ENCODE measurements around the gene ADAM17. TPM values are rescaled to one million over a fixed set of nuclear protein-coding genes. Genes with fewer than 3 reads are reported as not detected.

The ADAM17 gene
- total and polyA plus RNA-seq, 9 donors, result 20.0 to 31.4 (median 25.4) TPM

- no peak for DNase-seq
- Histone ChIP-seq H3K36me3 (ENCODE audit: control insufficient read depth, insufficient read depth, low read length) (peaks cover 47% of the 10 kb centered on the region), H3K4me3 (ENCODE audit: low read length) (no peak overlapping the region), H3K4me1 (ENCODE audit: control insufficient read depth, insufficient read depth, low read length) (peaks cover 18% of the 10 kb centered on the region), H3K9me3 (replicated peaks; ENCODE audit: control insufficient read depth, low read depth, low read length) (no peaks in the 10 kb centered on the region), H3K27me3 (ENCODE audit: control insufficient read depth, insufficient read depth, low read length) (no peaks in the 10 kb centered on the region), H3K27ac (ENCODE audit: low read length) (no peak overlapping the region)
- 88% methylated on average over 2 of the region's 7 CpGs for WGBS (ENCODE audit: insufficient coverage)
Observed at GRCh38 chr2:9477914-9478313, 77.7 kb downstream of the ADAM17 start.

GRCh38 chr2:9474361-9475057 lies 81.1 kb downstream of the ADAM17 start, which contains the start of gene IAH1:
TSS of gene IAH1 (plus strand) at chr2:9474551. CDS start at chr2:9474567, 16 bp downstream.
- Histone ChIP-seq H3K27ac (ENCODE audit: low read length) (peak within 1 kb of the TSS; percentile 75), H3K27me3 (ENCODE audit: control insufficient read depth, insufficient read depth, low read length) (no peaks in the 10 kb centered on the region), H3K4me1 (ENCODE audit: control insufficient read depth, insufficient read depth, low read length) (peaks cover 18% of the 10 kb centered on the region), H3K36me3 (ENCODE audit: control insufficient read depth, insufficient read depth, low read length) (peaks cover 36% of the 10 kb centered on the region), H3K9me3 (replicated peaks; ENCODE audit: control insufficient read depth, low read depth, low read length) (no peaks in the 10 kb centered on the region), H3K4me3 (ENCODE audit: low read length) (peak within 1 kb of the TSS; percentile 90)
- WGBS (ENCODE audit: insufficient coverage), result under 1% methylated on average over 91 of the region's 91 CpGs
- DNase-seq, result peak; percentile 67

- Histone ChIP-seq H3K27ac (ENCODE audit: low read length) (peak overlapping the region; percentile 67), H3K9me3 (replicated peaks; ENCODE audit: control insufficient read depth, low read depth, low read length) (no peaks in the 10 kb centered on the region), H3K4me3 (ENCODE audit: low read length) (peak overlapping the region; percentile 90), H3K4me1 (ENCODE audit: control insufficient read depth, insufficient read depth, low read length) (peaks cover 18% of the 10 kb centered on the region), H3K36me3 (ENCODE audit: control insufficient read depth, insufficient read depth, low read length) (peaks cover 41% of the 10 kb centered on the region), H3K27me3 (ENCODE audit: control insufficient read depth, insufficient read depth, low read length) (no peaks in the 10 kb centered on the region)
- DNase-seq, result peak; percentile 60
- WGBS (ENCODE audit: insufficient coverage), result 2% methylated on average over 39 of the region's 39 CpGs
Observed at GRCh38 chr2:9473985-9474360, 81.7 kb downstream of the ADAM17 start.

- Histone ChIP-seq H3K36me3 (ENCODE audit: control insufficient read depth, insufficient read depth, low read length) (peaks cover 41% of the 10 kb centered on the region), H3K9me3 (replicated peaks; ENCODE audit: control insufficient read depth, low read depth, low read length) (no peaks in the 10 kb centered on the region), H3K4me3 (ENCODE audit: low read length) (peak overlapping the region; percentile 90), H3K27ac (ENCODE audit: low read length) (no peak overlapping the region), H3K4me1 (ENCODE audit: control insufficient read depth, insufficient read depth, low read length) (peaks cover 18% of the 10 kb centered on the region), H3K27me3 (ENCODE audit: control insufficient read depth, insufficient read depth, low read length) (no peaks in the 10 kb centered on the region)
- DNase-seq, result no peak
- 22% methylated on average over 20 of the region's 24 CpGs for WGBS (ENCODE audit: insufficient coverage)
Observed at GRCh38 chr2:9473308-9473984, 82.2 kb downstream of the ADAM17 start.

GRCh38 chr2:9472511-9472910 lies 83.1 kb downstream of the ADAM17 start:
- Histone ChIP-seq H3K27ac (ENCODE audit: low read length) (no peak overlapping the region), H3K36me3 (ENCODE audit: control insufficient read depth, insufficient read depth, low read length) (peaks cover 46% of the 10 kb centered on the region), H3K27me3 (ENCODE audit: control insufficient read depth, insufficient read depth, low read length) (no peaks in the 10 kb centered on the region), H3K4me3 (ENCODE audit: low read length) (no peak overlapping the region), H3K9me3 (replicated peaks; ENCODE audit: control insufficient read depth, low read depth, low read length) (no peaks in the 10 kb centered on the region), H3K4me1 (ENCODE audit: control insufficient read depth, insufficient read depth, low read length) (peaks cover 18% of the 10 kb centered on the region)
- 100% methylated on average over 1 of the region's 9 CpGs for WGBS (ENCODE audit: insufficient coverage)
- no peak for DNase-seq

GRCh38 chr2:9471206-9471605 lies 84.4 kb downstream of the ADAM17 start:
- peaks cover 17% of the 10 kb centered on the region for H3K4me1 ChIP-seq (ENCODE audit: control insufficient read depth, insufficient read depth, low read length)
- H3K36me3 ChIP-seq (ENCODE audit: control insufficient read depth, insufficient read depth, low read length), result peaks cover 38% of the 10 kb centered on the region
- DNase-seq, result no peak
- H3K27ac ChIP-seq (ENCODE audit: low read length), result no peak overlapping the region
- no peaks in the 10 kb centered on the region for H3K27me3 ChIP-seq (ENCODE audit: control insufficient read depth, insufficient read depth, low read length)
- no peaks in the 10 kb centered on the region for H3K9me3 ChIP-seq (replicated peaks; ENCODE audit: control insufficient read depth, low read depth, low read length)
- H3K4me3 ChIP-seq (ENCODE audit: low read length), result no peak overlapping the region
- WGBS (ENCODE audit: insufficient coverage), result no CpG with 5 or more reads among the region's 5 CpGs

GRCh38 chr2:9467687-9468086 lies 87.9 kb downstream of the ADAM17 start:
- no peaks in the 10 kb centered on the region for H3K9me3 ChIP-seq (replicated peaks; ENCODE audit: control insufficient read depth, low read depth, low read length)
- H3K27ac ChIP-seq (ENCODE audit: low read length), result no peak overlapping the region
- DNase-seq, result no peak
- no peaks in the 10 kb centered on the region for H3K27me3 ChIP-seq (ENCODE audit: control insufficient read depth, insufficient read depth, low read length)
- H3K4me1 ChIP-seq (ENCODE audit: control insufficient read depth, insufficient read depth, low read length), result no peaks in the 10 kb centered on the region
- WGBS (ENCODE audit: insufficient coverage), result 63% methylated on average over 3 of the region's 10 CpGs
- peaks cover 50% of the 10 kb centered on the region for H3K36me3 ChIP-seq (ENCODE audit: control insufficient read depth, insufficient read depth, low read length)
- H3K4me3 ChIP-seq (ENCODE audit: low read length), result no peak overlapping the region

- peaks cover 49% of the 10 kb centered on the region for H3K36me3 ChIP-seq (ENCODE audit: control insufficient read depth, insufficient read depth, low read length)
Observed at GRCh38 chr2:9466147-9466683, 89.4 kb downstream of the ADAM17 start.

GRCh38 chr2:9465170-9465569 lies 90.5 kb downstream of the ADAM17 start:
- no peaks in the 10 kb centered on the region for H3K27me3 ChIP-seq (ENCODE audit: control insufficient read depth, insufficient read depth, low read length)
- H3K4me1 ChIP-seq (ENCODE audit: control insufficient read depth, insufficient read depth, low read length), result no peaks in the 10 kb centered on the region
- WGBS (ENCODE audit: insufficient coverage), result 89% methylated on average over 2 of the region's 7 CpGs
- peaks cover 49% of the 10 kb centered on the region for H3K36me3 ChIP-seq (ENCODE audit: control insufficient read depth, insufficient read depth, low read length)
- H3K9me3 ChIP-seq (replicated peaks; ENCODE audit: control insufficient read depth, low read depth, low read length), result no peaks in the 10 kb centered on the region
- no peak for DNase-seq
- no peak overlapping the region for H3K4me3 ChIP-seq (ENCODE audit: low read length)
- H3K27ac ChIP-seq (ENCODE audit: low read length), result no peak overlapping the region

More at GRCh38 chr2:9466147-9466683, 89.4 kb downstream of the ADAM17 start:
- 97% methylated on average over 29 of the region's 46 CpGs for WGBS (ENCODE audit: insufficient coverage)
- no peak overlapping the region for H3K4me3 ChIP-seq (ENCODE audit: low read length)
- H3K9me3 ChIP-seq (replicated peaks; ENCODE audit: control insufficient read depth, low read depth, low read length), result no peaks in the 10 kb centered on the region
- DNase-seq, result no peak
- no peak overlapping the region for H3K27ac ChIP-seq (ENCODE audit: low read length)
- no peaks in the 10 kb centered on the region for H3K4me1 ChIP-seq (ENCODE audit: control insufficient read depth, insufficient read depth, low read length)
- no peaks in the 10 kb centered on the region for H3K27me3 ChIP-seq (ENCODE audit: control insufficient read depth, insufficient read depth, low read length)

GRCh38 chr2:9463698-9464034 lies 92.0 kb downstream of the ADAM17 start:
- Histone ChIP-seq H3K36me3 (ENCODE audit: control insufficient read depth, insufficient read depth, low read length) (peaks cover 41% of the 10 kb centered on the region), H3K4me1 (ENCODE audit: control insufficient read depth, insufficient read depth, low read length) (no peaks in the 10 kb centered on the region)
- WGBS (ENCODE audit: insufficient coverage), result 79% methylated on average over 6 of the region's 7 CpGs

More at GRCh38 chr2:9463698-9464034, 92.0 kb downstream of the ADAM17 start:
- Histone ChIP-seq H3K9me3 (replicated peaks; ENCODE audit: control insufficient read depth, low read depth, low read length) (no peaks in the 10 kb centered on the region), H3K4me3 (ENCODE audit: low read length) (no peak overlapping the region), H3K27ac (ENCODE audit: low read length) (no peak overlapping the region), H3K27me3 (ENCODE audit: control insufficient read depth, insufficient read depth, low read length) (no peaks in the 10 kb centered on the region)
- no peak for DNase-seq
